ENCODE measurements around the gene RPL22. TPM values are rescaled to one million over a fixed set of nuclear protein-coding genes. Genes with fewer than 3 reads are reported as not detected.

RPL22 gene
- total and polyA plus RNA-seq, 2 of the 8 experiments (the other 6 are each of a cell fraction or from before 2014, with no cell fraction given): 133 to 521 TPM

DNA sequence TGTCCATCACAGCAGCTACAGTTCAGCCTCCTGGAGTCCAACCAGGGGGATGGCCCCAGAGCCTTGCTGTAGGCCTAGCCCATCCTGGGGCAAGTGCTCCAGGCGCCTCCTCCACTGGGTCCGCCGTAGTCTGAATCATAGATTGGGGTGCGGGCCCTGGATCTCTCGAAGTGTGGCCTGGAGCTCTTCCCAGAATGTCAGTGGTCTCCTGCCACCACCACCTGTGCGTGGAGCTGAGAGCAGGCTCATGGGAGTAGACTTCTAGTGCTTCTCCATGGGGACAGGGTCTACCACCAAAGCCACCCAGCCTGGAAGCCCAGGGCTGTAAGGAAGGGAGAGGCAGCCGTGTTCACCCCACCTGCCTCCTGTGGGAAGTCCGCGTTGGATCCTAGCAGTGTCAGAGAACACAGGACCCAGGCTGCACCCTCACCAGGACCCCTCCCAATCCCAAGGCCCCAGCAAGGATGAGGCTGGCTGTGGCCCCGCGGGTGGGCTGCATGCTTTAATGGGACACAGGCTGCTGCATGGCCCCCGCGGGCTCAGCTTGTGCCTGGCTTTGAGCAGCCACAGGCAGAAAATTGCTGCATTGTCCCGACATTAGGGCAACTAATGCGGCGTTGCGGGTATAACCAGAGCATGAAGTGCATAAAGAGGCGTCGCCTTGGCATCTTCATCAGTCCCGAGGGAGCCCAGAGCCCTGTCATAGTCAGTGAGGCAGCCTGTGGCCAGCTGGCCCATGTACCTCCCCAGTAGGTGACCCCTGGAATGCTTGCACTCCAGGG lies 43.8 kb upstream of the RPL22 start:
- peak overlapping the region; percentile 99; the same call in 1 of the 2 replicates for H2BK12ac ChIP-seq (ENCODE audit: low read depth, low read length)
- peaks cover 18 to 42% (median 36%) of the 10 kb centered on the region in 4 experiments for H3K4me1 ChIP-seq (replicated peaks in 1 of 4; ENCODE audit: control insufficient read depth in 3 of 4, insufficient read depth in 4 of 4, low read length in 3 of 4)
- ChIA-PET POLR2A (ENCODE audit: partially characterized antibody) (interaction anchor here (0.7 to 2.6 kb wide), 17 partner anchors 8 to 205 kb away, joined by 3 to 13 read pairs (median 4); partner anchors contain the start of genes GPR153, RNF207 and RPL22), CTCF (ENCODE audit: partially characterized antibody) (interaction anchor here (1.2 to 19.1 kb wide), 10 partner anchors 18 to 196 kb away, joined by 3 to 353 read pairs (median 5); partner anchors contain the start of genes RNF207 and RPL22)
- peak overlapping the region; percentile 18 to 91 (median 44); a peak in 7 of 8 replicates for H3K4me3 ChIP-seq (ENCODE audit: extremely low read depth in 1 of 4, insufficient read depth in 2 of 4, low read depth in 3 of 4, low read length in 4 of 4)
- H3K23me2 ChIP-seq (ENCODE audit: low read depth, low read length): peaks cover 16% of the 10 kb centered on the region; the same call in 1 of the 2 replicates
- H3K4ac ChIP-seq (replicated peaks; ENCODE audit: insufficient read length, low read depth, low read length): peak overlapping the region; percentile 79
- FAIRE-seq (no peak), DNase-seq (ENCODE audit: low read depth in 1 of 2, low spot score in 2 of 2) (no peak)
- no peak overlapping the region for H3K56ac ChIP-seq (replicated peaks; ENCODE audit: insufficient read length, low read depth, low read length)
- H3K18ac ChIP-seq (ENCODE audit: extremely low read depth, low read length): peak overlapping the region; percentile 97
- no peaks in the 10 kb centered on the region for H3K36me3 ChIP-seq (ENCODE audit: control insufficient read depth in 2 of 4, insufficient read depth in 4 of 4, low read length in 3 of 4)
- peaks cover 6 to 12% of the 10 kb centered on the region in 2 experiments for H4K20me1 ChIP-seq (replicated peaks in 1 of 2; ENCODE audit: control insufficient read depth in 1 of 2, insufficient read depth in 2 of 2, low read length in 2 of 2)
- WGBS, 2 experiments (ENCODE audit: extremely low coverage in 1 of 2, insufficient coverage in 1 of 2, insufficient read length in 1 of 2, insufficient replicate concordance in 2 of 2, low coverage in 1 of 2, low lambda C conversion rate in 2 of 2, missing lambda C conversion rate in 1 of 2): 45% methylated on average over 20 of the region's 20 CpGs; no CpG with 5 or more reads in 1 of the 2 experiments
- H2AK5ac ChIP-seq (ENCODE audit: low read depth, low read length): peak overlapping the region; percentile 67; the same call in 1 of the 2 replicates
- H3K27me3 ChIP-seq (replicated peaks in 1 of 4; ENCODE audit: control insufficient read depth in 3 of 4, extremely low read depth in 1 of 4, insufficient read depth in 3 of 4, low read length in 3 of 4): peaks cover 2 to 18% (median 10%) of the 10 kb centered on the region in 4 experiments; a peak in 6 of 7 replicates
- H3K9me3 ChIP-seq (ENCODE audit: insufficient read depth in 2 of 2, low read depth in 1 of 2, low read length in 1 of 2): no peaks in the 10 kb centered on the region
- peak overlapping the region; percentile 56 for H4K91ac ChIP-seq (replicated peaks; ENCODE audit: insufficient read length, low read length)
- no peak overlapping the region for H2AFZ ChIP-seq (ENCODE audit: low read length)
- no peak overlapping the region for H2BK5ac ChIP-seq (ENCODE audit: low read depth, low read length)
- H2BK20ac ChIP-seq (ENCODE audit: low read length): peak overlapping the region; percentile 72; the same call in 1 of the 2 replicates
- H3K14ac ChIP-seq (ENCODE audit: insufficient read length): no peak overlapping the region
- no peak overlapping the region; the same call in 1 of the 2 replicates for H4K8ac ChIP-seq (ENCODE audit: extremely low read depth, insufficient read depth, low read length)
- H2BK15ac ChIP-seq (ENCODE audit: low read length): peak overlapping the region; percentile 99; the same call in 1 of the 2 replicates
- H3K79me1 ChIP-seq (ENCODE audit: low read depth, low read length): no peaks in the 10 kb centered on the region
- no peak overlapping the region for H3K27ac ChIP-seq (ENCODE audit: low read depth, low read length)
- H2BK120ac ChIP-seq (replicated peaks; ENCODE audit: low read depth, low read length): peak overlapping the region; percentile 47
- H3K23ac ChIP-seq (ENCODE audit: insufficient read length): no peak overlapping the region
- H4K5ac ChIP-seq (ENCODE audit: insufficient read length, low read depth, low read length): no peak overlapping the region
- H3K4me2 ChIP-seq (ENCODE audit: insufficient read depth in 1 of 2, low read depth in 2 of 2, low read length in 2 of 2): peak overlapping the region; percentile 87 to 89
- no peaks in the 10 kb centered on the region; a peak in 1 of 4 replicates for H3K79me2 ChIP-seq (ENCODE audit: control insufficient read depth in 1 of 2, insufficient read depth in 2 of 2, low read length in 2 of 2)
- no peak overlapping the region for H3K9ac ChIP-seq (replicated peaks in 1 of 4; ENCODE audit: extremely low read depth in 1 of 4, low read depth in 3 of 4, low read length in 3 of 4)
- TF ChIP-seq, protein P1, sequence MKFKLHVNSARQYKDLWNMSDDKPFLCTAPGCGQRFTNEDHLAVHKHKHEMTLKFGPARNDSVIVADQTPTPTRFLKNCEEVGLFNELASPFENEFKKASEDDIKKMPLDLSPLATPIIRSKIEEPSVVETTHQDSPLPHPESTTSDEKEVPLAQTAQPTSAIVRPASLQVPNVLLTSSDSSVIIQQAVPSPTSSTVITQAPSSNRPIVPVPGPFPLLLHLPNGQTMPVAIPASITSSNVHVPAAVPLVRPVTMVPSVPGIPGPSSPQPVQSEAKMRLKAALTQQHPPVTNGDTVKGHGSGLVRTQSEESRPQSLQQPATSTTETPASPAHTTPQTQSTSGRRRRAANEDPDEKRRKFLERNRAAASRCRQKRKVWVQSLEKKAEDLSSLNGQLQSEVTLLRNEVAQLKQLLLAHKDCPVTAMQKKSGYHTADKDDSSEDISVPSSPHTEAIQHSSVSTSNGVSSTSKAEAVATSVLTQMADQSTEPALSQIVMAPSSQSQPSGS (IDR thresholded peaks at IDR 0.05; ENCODE audit: low read length): no peak
- TF ChIP-seq SIX5 (IDR thresholded peaks at IDR 0.05; ENCODE audit: low read depth, low read length) (no peak), TEAD4 (IDR thresholded peaks at IDR 0.05; ENCODE audit: low read depth, low read length) (no peak), TAF7 (optimal IDR thresholded peaks at IDR 0.05; ENCODE audit: borderline replicate concordance, low read depth, low read length) (no peak), EGR1 (IDR thresholded peaks at IDR 0.05; ENCODE audit: borderline replicate concordance, low read depth, low read length) (no peak), SIN3A (conservative IDR thresholded peaks at IDR 0.05 in 1 of 2, IDR thresholded peaks at IDR 0.05 in 1 of 2; ENCODE audit: low read depth in 1 of 2, low read length in 2 of 2) (no peak; a peak in 1 of 4 replicates), CHD1 (IDR thresholded peaks at IDR 0.05; ENCODE audit: low read depth, low read length) (no peak)
- TF ChIP-seq, protein P2, sequence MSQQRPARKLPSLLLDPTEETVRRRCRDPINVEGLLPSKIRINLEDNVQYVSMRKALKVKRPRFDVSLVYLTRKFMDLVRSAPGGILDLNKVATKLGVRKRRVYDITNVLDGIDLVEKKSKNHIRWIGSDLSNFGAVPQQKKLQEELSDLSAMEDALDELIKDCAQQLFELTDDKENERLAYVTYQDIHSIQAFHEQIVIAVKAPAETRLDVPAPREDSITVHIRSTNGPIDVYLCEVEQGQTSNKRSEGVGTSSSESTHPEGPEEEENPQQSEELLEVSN (IDR thresholded peaks at IDR 0.05): no peak
